Mesothelial cell of epicardium (in vitro differentiated cells): ENCODE measurements around the gene PRKD2. TPM values are rescaled to one million over a fixed set of nuclear protein-coding genes. Genes with fewer than 3 reads are reported as not detected.
A peak's percentile ranks its signal among the peaks of the same experiment; 100 is the strongest.

Experiments
- DNase-seq, 2 experiments: peaks; one replicate each; pipeline ENCODE4 v3.0.0; 2021; ENCODE audit warnings: low spot score in 2 of 2; ENCODE audit not compliant: unreplicated experiment in 2 of 2
- H3K27ac Mint-ChIP-seq: 2 replicates; pipeline ENCODE4 v1.8.0; 2021; ENCODE audit warnings: mixed read lengths
- H3K27me3 Mint-ChIP-seq: 2 replicates; pipeline ENCODE4 v1.8.0; 2021; ENCODE audit warnings: low read depth, mixed read lengths
- H3K36me3 Mint-ChIP-seq: 2 replicates; pipeline ENCODE4 v1.8.0; 2021; ENCODE audit warnings: mixed read lengths
- H3K4me1 Mint-ChIP-seq: 2 replicates; pipeline ENCODE4 v1.8.0; 2021; ENCODE audit warnings: mixed read lengths
- H3K4me3 Mint-ChIP-seq: 2 replicates; pipeline ENCODE4 v1.8.0; 2021; ENCODE audit warnings: mild to moderate bottlenecking, moderate library complexity, mixed read lengths
- H3K9me3 Mint-ChIP-seq: 2 replicates; pipeline ENCODE4 v1.8.0; 2021; ENCODE audit warnings: mixed read lengths
- CTCF ChIP-seq: fragments of 200-600 bp; sonication (generic); IDR thresholded peaks from one replicate; pipeline ENCODE4 v1.5.0; 2021; ENCODE audit warnings: antibody characterized with exemption; ENCODE audit not compliant: unreplicated experiment
- total RNA-seq: library from RNA; stranded (reverse); gene quantifications from 3 replicates; pipeline ENCODE4 v1.2.1, GENCODE V29; 2021

Gene PRKD2
- total RNA-seq, 1 donor from 2014 or later: 74.7 TPM

- H3K36me3 Mint-ChIP-seq: peaks cover 54% of the 10 kb centered on the region
- TF ChIP-seq CTCF: no peak
- H3K27ac Mint-ChIP-seq: peak overlapping the region; percentile 66
- H3K4me1 Mint-ChIP-seq: peaks cover 3% of the 10 kb centered on the region
- peaks cover 7% of the 10 kb centered on the region for H3K9me3 Mint-ChIP-seq
- DNase-seq: no peak
- no peaks in the 10 kb centered on the region for H3K27me3 Mint-ChIP-seq
- H3K4me3 Mint-ChIP-seq: no peak overlapping the region
Observed at GRCh38 chr19:46696866-46697203, 20.1 kb downstream of the PRKD2 start.

- Mint-ChIP-seq H3K4me3 (no peak overlapping the region), H3K36me3 (peaks cover 56% of the 10 kb centered on the region), H3K27ac (no peak overlapping the region), H3K4me1 (peaks cover 3% of the 10 kb centered on the region), H3K27me3 (no peaks in the 10 kb centered on the region), H3K9me3 (peaks cover 7% of the 10 kb centered on the region)
- no peak for TF ChIP-seq CTCF
- no peak for DNase-seq
Observed at GRCh38 chr19:46696052-46696451, 20.9 kb downstream of the PRKD2 start.

- DNase-seq: no peak
- Mint-ChIP-seq H3K27ac (no peak overlapping the region), H3K27me3 (no peaks in the 10 kb centered on the region), H3K36me3 (peaks cover 57% of the 10 kb centered on the region), H3K4me3 (no peak overlapping the region), H3K4me1 (peaks cover 3% of the 10 kb centered on the region), H3K9me3 (peaks cover 7% of the 10 kb centered on the region)
- TF ChIP-seq CTCF: no peak
Observed at GRCh38 chr19:46693760-46694159, 23.2 kb downstream of the PRKD2 start.

- Mint-ChIP-seq H3K9me3 (peaks cover 7% of the 10 kb centered on the region), H3K27me3 (no peaks in the 10 kb centered on the region), H3K4me1 (peaks cover 3% of the 10 kb centered on the region), H3K27ac (no peak overlapping the region), H3K4me3 (no peak overlapping the region), H3K36me3 (peaks cover 57% of the 10 kb centered on the region)
- TF ChIP-seq CTCF: no peak
- DNase-seq: no peak
Observed at GRCh38 chr19:46692918-46693722, 23.8 kb downstream of the PRKD2 start.

GRCh38 chr19:46691948-46692347, 25.0 kb downstream of the PRKD2 start:
- Mint-ChIP-seq H3K4me3 (no peak overlapping the region), H3K36me3 (peaks cover 66% of the 10 kb centered on the region), H3K4me1 (peaks cover under 1% of the 10 kb centered on the region), H3K27ac (no peak overlapping the region), H3K27me3 (no peaks in the 10 kb centered on the region), H3K9me3 (peaks cover 7% of the 10 kb centered on the region)
- TF ChIP-seq CTCF: no peak
- no peak for DNase-seq
